ENCODE data around the gene DCXR.

GRCh38 chr17:82016061-82016874 is 21.2 kb downstream of the DCXR start:
- TF ChIP-seq CTCF (IDR thresholded peaks at IDR 0.05) (no peak), POLR2A (IDR thresholded peaks at IDR 0.05; ENCODE audit: low read depth) (no peak), POLR2AphosphoS5 (IDR thresholded peaks at IDR 0.05) (no peak)
